DND-41 (cell line): ENCODE results near the gene ATP1A1.

Experiments
- CTCF ChIP-seq: IDR thresholded peaks from 2 replicates; pipeline ENCODE4 v1.5.1; 2012; ENCODE audit warnings: borderline replicate concordance, low read length, moderate library complexity, mild to moderate bottlenecking; ENCODE audit not compliant: poor library complexity, severe bottlenecking; ENCODE audit errors: extremely low read depth
- EZH2 ChIP-seq: IDR thresholded peaks from 3 replicates; pipeline ENCODE4 v1.6.1; 2012; ENCODE audit warnings: borderline replicate concordance, low read depth, mild to moderate bottlenecking, moderate library complexity, low read length, inconsistent platforms; ENCODE audit not compliant: severe bottlenecking

GRCh38 chr1:116416854-116417513, 43.9 kb downstream of the ATP1A1 start:
- TF ChIP-seq CTCF (no peak), EZH2 (no peak)
